ENCODE measurements around the gene ERCC3. TPM values are rescaled to one million over a fixed set of nuclear protein-coding genes. Genes with fewer than 3 reads are reported as not detected.

ERCC3 gene
- total RNA-seq, 1 experiment from 2014 or later: 52.7 TPM

GRCh38 chr2:127302168-127302567 is 8.2 kb upstream of the ERCC3 start:
- H3K27ac ChIP-seq (ENCODE audit: low read depth, low read length): no peak overlapping the region
- no peaks in the 10 kb centered on the region for H3K9me3 ChIP-seq (ENCODE audit: control insufficient read depth in 1 of 2, insufficient read depth in 1 of 2, low read depth in 1 of 2, low read length in 2 of 2)
- no peaks in the 10 kb centered on the region for H3K27me3 ChIP-seq (ENCODE audit: insufficient read depth, low read length)
- TF ChIP-seq EZH2phosphoT487 (IDR thresholded peaks at IDR 0.05; ENCODE audit: borderline replicate concordance): no peak
- TF ChIP-seq POLR2A (IDR thresholded peaks at IDR 0.05; ENCODE audit: borderline replicate concordance, extremely low read depth, insufficient read depth, insufficient read length): no peak
- TF ChIP-seq SRF (IDR thresholded peaks at IDR 0.05; ENCODE audit: low read depth): no peak
- no peak for TF ChIP-seq CTCF (IDR thresholded peaks at IDR 0.05 in 2 of 3, conservative IDR thresholded peaks at IDR 0.05 in 1 of 3; ENCODE audit: borderline replicate concordance in 1 of 3, insufficient read depth in 1 of 3, low read depth in 2 of 3, low read length in 2 of 3)
- no peak for TF ChIP-seq FOSL1 (IDR thresholded peaks at IDR 0.05; ENCODE audit: low read depth)
- H3K36me3 ChIP-seq (ENCODE audit: control insufficient read depth in 1 of 2, insufficient read depth in 2 of 2, low read length in 2 of 2): peaks cover 0 to 4% of the 10 kb centered on the region in 2 experiments; a peak in 2 of 4 replicates
- no peaks in the 10 kb centered on the region for H4K20me1 ChIP-seq (ENCODE audit: insufficient read depth)
- intact Hi-C loops (cut with micrococcal nuclease): no loop called here
- no peaks in the 10 kb centered on the region for H3K9me2 ChIP-seq (ENCODE audit: insufficient read depth)
- no peak overlapping the region for H3K4me3 ChIP-seq (replicated peaks in 1 of 2; ENCODE audit: low read depth in 1 of 2, low read length in 2 of 2)
- no peak for DNase-seq (ENCODE audit: low read depth, low spot score)
- no peaks in the 10 kb centered on the region for H3K4me1 ChIP-seq (ENCODE audit: control insufficient read depth in 1 of 2, insufficient read depth in 2 of 2, low read length in 2 of 2)
- no peaks in the 10 kb centered on the region for H3K79me2 ChIP-seq (ENCODE audit: insufficient read depth, low read length)
- H2AFZ ChIP-seq (ENCODE audit: low read depth, low read length, poor library complexity, severe bottlenecking): no peak overlapping the region
- ChIA-PET POLR2A (interaction anchor here (0.8 kb wide), 1 partner anchor 8 kb away, joined by 3 read pairs; the partner anchor contains the start of gene ERCC3), CTCF (interaction anchor here (1.7 kb wide), 1 partner anchor 105 kb away, joined by 4 read pairs; no protein-coding TSS in a partner anchor), RAD21 (ENCODE audit: low non-redundant PET in 1 of 2, low total read pairs in 2 of 2, uncharacterized antibody in 2 of 2, unreplicated experiment in 2 of 2) (no interaction called here)
- ATAC-seq: no peak
- no peak overlapping the region for H3K9ac ChIP-seq (ENCODE audit: low read length)
- H3K4me2 ChIP-seq (ENCODE audit: low read length): no peak overlapping the region
- BruUV-seq (replicated peaks): no TSS peak

- H3K27ac ChIP-seq (ENCODE audit: low read depth, low read length): peak overlapping the region; percentile 82
- DNase-seq (ENCODE audit: low read depth, low spot score) (no peak), ATAC-seq (peak; percentile 23; the same call in 1 of the 2 replicates)
- no peaks in the 10 kb centered on the region for H3K27me3 ChIP-seq (ENCODE audit: insufficient read depth, low read length)
- no peaks in the 10 kb centered on the region for H4K20me1 ChIP-seq (ENCODE audit: insufficient read depth)
- ChIA-PET POLR2A (interaction anchor here (0.7 to 1.0 kb wide), 3 partner anchors 9 to 96 kb away, joined by 3 to 4 read pairs (median 4); no protein-coding TSS in a partner anchor), RAD21 (ENCODE audit: low non-redundant PET in 1 of 2, low total read pairs in 2 of 2, uncharacterized antibody in 2 of 2, unreplicated experiment in 2 of 2) (interaction anchor here in 1 of 2 experiments (1.4 kb wide), 1 partner anchor 96 kb away, joined by 6 read pairs; no protein-coding TSS in a partner anchor), CTCF (interaction anchor here (1.0 to 2.0 kb wide), 3 partner anchors 96 to 186 kb away, joined by 4 to 12 read pairs (median 9); no protein-coding TSS in a partner anchor)
- TF ChIP-seq CEBPB (IDR thresholded peaks at IDR 0.05; ENCODE audit: low read depth): no peak
- TF ChIP-seq EGR1 (IDR thresholded peaks at IDR 0.05; ENCODE audit: low read depth): no peak
- TF ChIP-seq POLR2A (IDR thresholded peaks at IDR 0.05; ENCODE audit: borderline replicate concordance, extremely low read depth, insufficient read depth, insufficient read length): no peak
- no peak for TF ChIP-seq TCF7L2 (IDR thresholded peaks at IDR 0.05; ENCODE audit: borderline replicate concordance, extremely low read depth, insufficient read depth, insufficient read length)
- H3K9me2 ChIP-seq (ENCODE audit: insufficient read depth): no peaks in the 10 kb centered on the region
- H3K9me3 ChIP-seq (ENCODE audit: control insufficient read depth in 1 of 2, insufficient read depth in 1 of 2, low read depth in 1 of 2, low read length in 2 of 2): no peaks in the 10 kb centered on the region
- H2AFZ ChIP-seq (ENCODE audit: low read depth, low read length, poor library complexity, severe bottlenecking): no peak overlapping the region
- H3K4me1 ChIP-seq (ENCODE audit: control insufficient read depth in 1 of 2, insufficient read depth in 2 of 2, low read length in 2 of 2): peaks cover 10 to 14% of the 10 kb centered on the region in 2 experiments
- intact Hi-C loops (cut with micrococcal nuclease): no loop called here
- H3K4me2 ChIP-seq (ENCODE audit: low read length): peak overlapping the region; percentile 83
- H3K4me3 ChIP-seq (replicated peaks in 1 of 2; ENCODE audit: low read depth in 1 of 2, low read length in 2 of 2): peak overlapping the region; percentile 87 to 93
- peaks cover 36% of the 10 kb centered on the region for H3K79me2 ChIP-seq (ENCODE audit: insufficient read depth, low read length)
- TSS peak; percentile 46 for BruUV-seq (replicated peaks)
- peak overlapping the region; percentile 87 for H3K9ac ChIP-seq (ENCODE audit: low read length)
- peaks cover 31 to 33% of the 10 kb centered on the region in 2 experiments; a peak in 3 of 4 replicates for H3K36me3 ChIP-seq (ENCODE audit: control insufficient read depth in 1 of 2, insufficient read depth in 2 of 2, low read length in 2 of 2)
These were observed 577 bp downstream of the ERCC3 start for GRCh38 chr2:127293386-127293747.
